Measurements from ENCODE around the gene NPTN. TPM values are rescaled to one million over a fixed set of nuclear protein-coding genes. Genes with fewer than 3 reads are reported as not detected.

Gene NPTN
- total RNA-seq, 1 experiment from 2014 or later: 90.9 TPM

GRCh38 chr15:73628976-73629797 lies 4.0 kb downstream of the NPTN start:
- Histone ChIP-seq H3K4me3 (replicated peaks in 1 of 2; ENCODE audit: low read depth in 1 of 2, low read length in 2 of 2) (no peak overlapping the region), H4K20me1 (ENCODE audit: insufficient read depth) (peaks cover 16% of the 10 kb centered on the region; the same call in 1 of the 2 replicates), H2AFZ (ENCODE audit: low read depth, low read length, poor library complexity, severe bottlenecking) (no peak overlapping the region), H3K9me3 (ENCODE audit: control insufficient read depth in 1 of 2, insufficient read depth in 1 of 2, low read depth in 1 of 2, low read length in 2 of 2) (no peaks in the 10 kb centered on the region), H3K9me2 (ENCODE audit: insufficient read depth) (no peaks in the 10 kb centered on the region), H3K27me3 (ENCODE audit: insufficient read depth, low read length) (no peaks in the 10 kb centered on the region), H3K36me3 (ENCODE audit: control insufficient read depth in 1 of 2, insufficient read depth in 2 of 2, low read length in 2 of 2) (no peaks in the 10 kb centered on the region), H3K4me1 (ENCODE audit: control insufficient read depth in 1 of 2, insufficient read depth in 2 of 2, low read length in 2 of 2) (peaks cover 10 to 24% of the 10 kb centered on the region in 2 experiments), H3K9ac (ENCODE audit: low read length) (no peak overlapping the region), H3K4me2 (ENCODE audit: low read length) (no peak overlapping the region), H3K27ac (ENCODE audit: low read depth, low read length) (no peak overlapping the region), H3K79me2 (ENCODE audit: insufficient read depth, low read length) (peaks cover 86% of the 10 kb centered on the region)
- no peak for TF ChIP-seq FOSL1 (IDR thresholded peaks at IDR 0.05; ENCODE audit: low read depth)
- TF ChIP-seq, protein P1, sequence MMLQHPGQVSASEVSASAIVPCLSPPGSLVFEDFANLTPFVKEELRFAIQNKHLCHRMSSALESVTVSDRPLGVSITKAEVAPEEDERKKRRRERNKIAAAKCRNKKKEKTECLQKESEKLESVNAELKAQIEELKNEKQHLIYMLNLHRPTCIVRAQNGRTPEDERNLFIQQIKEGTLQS (IDR thresholded peaks at IDR 0.05): no peak
- no peak for TF ChIP-seq JUND (IDR thresholded peaks at IDR 0.05)
- no peak for TF ChIP-seq ELF1 (IDR thresholded peaks at IDR 0.05; ENCODE audit: borderline replicate concordance, low read depth)
- no peak for TF ChIP-seq CBX3 (IDR thresholded peaks at IDR 0.05; ENCODE audit: low read depth)
- no peak for TF ChIP-seq YY1 (IDR thresholded peaks at IDR 0.05; ENCODE audit: extremely low read depth, insufficient replicate concordance, low read depth, low read length)
- no peak for TF ChIP-seq POLR2AphosphoS5 (IDR thresholded peaks at IDR 0.05; ENCODE audit: low read depth, low read length)
- no peak for TF ChIP-seq SRF (IDR thresholded peaks at IDR 0.05; ENCODE audit: low read depth)
- TF ChIP-seq, protein P2, sequence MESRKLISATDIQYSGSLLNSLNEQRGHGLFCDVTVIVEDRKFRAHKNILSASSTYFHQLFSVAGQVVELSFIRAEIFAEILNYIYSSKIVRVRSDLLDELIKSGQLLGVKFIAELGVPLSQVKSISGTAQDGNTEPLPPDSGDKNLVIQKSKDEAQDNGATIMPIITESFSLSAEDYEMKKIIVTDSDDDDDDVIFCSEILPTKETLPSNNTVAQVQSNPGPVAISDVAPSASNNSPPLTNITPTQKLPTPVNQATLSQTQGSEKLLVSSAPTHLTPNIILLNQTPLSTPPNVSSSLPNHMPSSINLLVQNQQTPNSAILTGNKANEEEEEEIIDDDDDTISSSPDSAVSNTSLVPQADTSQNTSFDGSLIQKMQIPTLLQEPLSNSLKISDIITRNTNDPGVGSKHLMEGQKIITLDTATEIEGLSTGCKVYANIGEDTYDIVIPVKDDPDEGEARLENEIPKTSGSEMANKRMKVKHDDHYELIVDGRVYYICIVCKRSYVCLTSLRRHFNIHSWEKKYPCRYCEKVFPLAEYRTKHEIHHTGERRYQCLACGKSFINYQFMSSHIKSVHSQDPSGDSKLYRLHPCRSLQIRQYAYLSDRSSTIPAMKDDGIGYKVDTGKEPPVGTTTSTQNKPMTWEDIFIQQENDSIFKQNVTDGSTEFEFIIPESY (IDR thresholded peaks at IDR 0.05; ENCODE audit: extremely low read depth, insufficient replicate concordance, low read length): no peak
- TF ChIP-seq EZH2phosphoT487 (IDR thresholded peaks at IDR 0.05; ENCODE audit: borderline replicate concordance): no peak
- TF ChIP-seq REST (IDR thresholded peaks at IDR 0.05; ENCODE audit: low read depth): no peak
- TF ChIP-seq ZFX (IDR thresholded peaks at IDR 0.05): no peak
- no TSS peak for BruUV-seq (replicated peaks)
- ATAC-seq (no peak), DNase-seq (ENCODE audit: low read depth, low spot score) (no peak)
- intact Hi-C loops (cut with micrococcal nuclease): no loop called here
- ChIA-PET RAD21 (ENCODE audit: low non-redundant PET in 1 of 2, low total read pairs in 2 of 2, uncharacterized antibody in 2 of 2, unreplicated experiment in 2 of 2) (no interaction called here), POLR2A (no interaction called here), CTCF (no interaction called here)

All from HCT116 (cell line).